ENCODE data around the gene QKI. TPM values are rescaled to one million over a fixed set of nuclear protein-coding genes. Genes with fewer than 3 reads are reported as not detected.

QKI gene
- total RNA-seq, 1 donor from 2014 or later = 234 TPM

DNA sequence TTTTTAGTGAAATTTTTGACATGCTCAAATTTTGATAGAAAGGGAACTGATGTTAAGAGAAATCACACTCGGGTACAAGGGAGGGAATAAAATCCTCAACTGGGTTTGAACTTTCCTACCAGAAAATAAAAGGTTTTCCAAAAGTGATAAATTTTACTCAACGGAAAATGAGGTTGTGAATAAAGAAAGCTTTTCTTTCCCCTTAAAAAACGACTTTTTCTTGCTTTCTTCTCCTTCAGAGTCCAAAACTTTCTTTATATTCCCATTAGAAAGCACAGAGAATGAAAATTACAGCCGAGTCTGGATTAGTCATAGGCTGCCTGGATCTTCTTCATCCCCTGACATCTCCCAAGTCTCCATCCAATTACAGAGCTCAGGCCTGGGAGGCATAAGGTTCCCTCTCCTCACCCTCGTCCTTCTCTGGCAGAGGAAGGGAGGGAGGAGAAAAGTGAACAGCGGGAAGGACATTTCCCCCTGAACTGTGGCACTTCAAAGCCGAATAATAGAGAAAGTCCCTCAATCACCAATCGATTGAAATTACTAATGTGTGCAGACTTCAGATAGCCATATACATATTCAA lies 28.1 kb upstream of the QKI start:
- ATAC-seq (no peak), DNase-seq (no peak)
- TF ChIP-seq, protein P1, sequence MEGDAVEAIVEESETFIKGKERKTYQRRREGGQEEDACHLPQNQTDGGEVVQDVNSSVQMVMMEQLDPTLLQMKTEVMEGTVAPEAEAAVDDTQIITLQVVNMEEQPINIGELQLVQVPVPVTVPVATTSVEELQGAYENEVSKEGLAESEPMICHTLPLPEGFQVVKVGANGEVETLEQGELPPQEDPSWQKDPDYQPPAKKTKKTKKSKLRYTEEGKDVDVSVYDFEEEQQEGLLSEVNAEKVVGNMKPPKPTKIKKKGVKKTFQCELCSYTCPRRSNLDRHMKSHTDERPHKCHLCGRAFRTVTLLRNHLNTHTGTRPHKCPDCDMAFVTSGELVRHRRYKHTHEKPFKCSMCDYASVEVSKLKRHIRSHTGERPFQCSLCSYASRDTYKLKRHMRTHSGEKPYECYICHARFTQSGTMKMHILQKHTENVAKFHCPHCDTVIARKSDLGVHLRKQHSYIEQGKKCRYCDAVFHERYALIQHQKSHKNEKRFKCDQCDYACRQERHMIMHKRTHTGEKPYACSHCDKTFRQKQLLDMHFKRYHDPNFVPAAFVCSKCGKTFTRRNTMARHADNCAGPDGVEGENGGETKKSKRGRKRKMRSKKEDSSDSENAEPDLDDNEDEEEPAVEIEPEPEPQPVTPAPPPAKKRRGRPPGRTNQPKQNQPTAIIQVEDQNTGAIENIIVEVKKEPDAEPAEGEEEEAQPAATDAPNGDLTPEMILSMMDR (IDR thresholded peaks at IDR 0.05) = no peak
- H3K9me3 ChIP-seq = no peaks in the 10 kb centered on the region
- H3K4me3 ChIP-seq = no peak overlapping the region
- H3K27me3 ChIP-seq = no peaks in the 10 kb centered on the region
- intact Hi-C loops (cut with DNase I) = no loop called here
- H3K4me1 ChIP-seq = no peaks in the 10 kb centered on the region
- no peak overlapping the region for H3K27ac ChIP-seq
- H3K36me3 ChIP-seq = no peaks in the 10 kb centered on the region

DNA sequence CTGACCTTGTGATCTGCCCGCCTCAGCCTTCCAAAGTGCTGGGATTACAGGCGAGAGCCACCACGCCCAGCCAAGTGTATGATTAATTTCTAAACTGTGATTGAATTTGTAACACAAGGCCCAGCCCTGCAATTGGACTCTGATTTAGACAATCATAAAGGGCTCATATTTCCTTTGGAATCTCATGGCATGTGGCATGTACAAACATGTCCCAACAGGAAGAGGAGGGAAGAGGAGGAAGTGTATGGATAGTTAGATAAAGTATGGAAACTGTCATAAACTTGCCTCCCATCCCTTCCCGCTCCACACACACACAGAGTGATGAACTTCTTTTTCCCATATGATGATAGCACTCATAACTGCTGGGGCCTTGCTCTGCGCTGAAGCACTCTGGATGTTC lies 27.2 kb upstream of the QKI start:
- Histone ChIP-seq H3K4me1 (peaks cover 4% of the 10 kb centered on the region), H3K9me3 (no peaks in the 10 kb centered on the region), H3K36me3 (no peaks in the 10 kb centered on the region), H3K27me3 (no peaks in the 10 kb centered on the region), H3K4me3 (no peak overlapping the region), H3K27ac (no peak overlapping the region)
- intact Hi-C loops (cut with DNase I) = no loop called here
- peak; percentile 48 for ATAC-seq
- DNase-seq = no peak
- TF ChIP-seq, protein P1 (IDR thresholded peaks at IDR 0.05) = no peak

DNA sequence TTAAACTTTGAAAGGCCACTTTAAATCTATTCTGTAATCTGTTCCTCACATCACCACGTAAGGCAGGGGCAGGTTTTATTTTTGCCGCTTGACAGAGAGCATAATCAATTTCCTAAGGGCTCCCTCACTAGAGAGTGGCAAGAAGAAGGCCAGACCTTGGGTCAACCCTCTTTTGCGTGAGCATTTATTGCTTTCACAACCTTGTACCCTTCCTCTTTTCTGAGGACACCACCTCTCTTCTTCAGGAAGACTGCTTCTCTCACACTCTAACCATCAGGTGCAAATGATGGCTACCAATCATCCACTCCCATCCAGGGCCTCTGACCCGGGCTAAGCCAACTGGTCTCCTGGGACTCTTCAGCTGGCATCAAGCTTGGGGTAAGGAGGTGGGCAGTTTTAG lies 25.2 kb upstream of the QKI start:
- no peak overlapping the region for H3K27ac ChIP-seq
- peak; percentile 16 for ATAC-seq
- H3K4me1 ChIP-seq = peaks cover 6% of the 10 kb centered on the region
- intact Hi-C loops (cut with DNase I) = no loop called here
- no peak overlapping the region for H3K4me3 ChIP-seq
- TF ChIP-seq, protein P1 (IDR thresholded peaks at IDR 0.05) = no peak
- no peaks in the 10 kb centered on the region for H3K27me3 ChIP-seq
- DNase-seq = no peak
- no peaks in the 10 kb centered on the region for H3K9me3 ChIP-seq
- H3K36me3 ChIP-seq = no peaks in the 10 kb centered on the region

- intact Hi-C loops (cut with DNase I) = loop anchor here (10.0 kb wide), 1 partner anchor 206 kb away; no protein-coding TSS in a partner anchor
- H3K4me1 ChIP-seq = peaks cover 6% of the 10 kb centered on the region
- DNase-seq = no peak
- no peaks in the 10 kb centered on the region for H3K36me3 ChIP-seq
- no peak overlapping the region for H3K27ac ChIP-seq
- H3K27me3 ChIP-seq = no peaks in the 10 kb centered on the region
- TF ChIP-seq, protein P1 (IDR thresholded peaks at IDR 0.05) = no peak
- no peak overlapping the region for H3K4me3 ChIP-seq
- no peaks in the 10 kb centered on the region for H3K9me3 ChIP-seq
- ATAC-seq = no peak
These were observed 23.7 kb upstream of the QKI start for GRCh38 chr6:163390770-163391169.

- no peaks in the 10 kb centered on the region for H3K27me3 ChIP-seq
- H3K27ac ChIP-seq = no peak overlapping the region
- TF ChIP-seq, protein P1 (IDR thresholded peaks at IDR 0.05) = no peak
- H3K4me1 ChIP-seq = peaks cover 9% of the 10 kb centered on the region
- H3K36me3 ChIP-seq = no peaks in the 10 kb centered on the region
- intact Hi-C loops (cut with DNase I) = loop anchor here (10.0 kb wide), 1 partner anchor 207 kb away; no protein-coding TSS in a partner anchor
- no peak overlapping the region for H3K4me3 ChIP-seq
- no peak for ATAC-seq
- no peaks in the 10 kb centered on the region for H3K9me3 ChIP-seq
- no peak for DNase-seq
These were observed 22.5 kb upstream of the QKI start for GRCh38 chr6:163391985-163392384.

- H3K4me3 ChIP-seq = no peak overlapping the region
- peaks cover 12% of the 10 kb centered on the region for H3K4me1 ChIP-seq
- no peaks in the 10 kb centered on the region for H3K27me3 ChIP-seq
- no peak overlapping the region for H3K27ac ChIP-seq
- TF ChIP-seq, protein P1 (IDR thresholded peaks at IDR 0.05) = no peak
- ATAC-seq (peak; percentile 78), DNase-seq (no peak)
- H3K9me3 ChIP-seq = no peaks in the 10 kb centered on the region
- H3K36me3 ChIP-seq = no peaks in the 10 kb centered on the region
- intact Hi-C loops (cut with DNase I) = loop anchor here (10.0 kb wide), 1 partner anchor 208 kb away; no protein-coding TSS in a partner anchor
These were observed 22.0 kb upstream of the QKI start for GRCh38 chr6:163392533-163392932.

Data from upper lobe of right lung (tissue), 1 donor.